ENCODE data around the gene DIAPH3. TPM values are rescaled to one million over a fixed set of nuclear protein-coding genes. Genes with fewer than 3 reads are reported as not detected.

The DIAPH3 gene
- total and polyA plus RNA-seq, 2 donors (not counting 1 experiment from before 2014, with no cell fraction given): 0.03 to 0.10 TPM

DNA sequence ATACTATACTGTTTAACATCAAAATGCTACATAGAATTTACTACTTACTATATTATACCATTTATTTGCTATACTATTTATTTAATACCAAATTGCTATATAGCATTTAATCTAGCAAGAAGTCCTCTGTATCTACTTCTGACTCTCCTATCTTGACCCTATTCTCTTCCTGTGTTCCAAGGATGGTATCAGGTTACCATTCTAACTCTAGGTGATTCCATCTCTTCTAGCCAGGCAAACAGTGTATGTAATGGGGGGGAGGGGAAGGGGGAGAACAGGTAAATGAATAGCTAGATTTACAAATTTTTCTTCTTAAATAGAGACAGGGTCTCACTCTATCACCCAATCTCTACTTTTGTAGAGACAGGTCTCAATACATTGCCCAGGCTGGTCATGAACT is 200.3 kb downstream of the DIAPH3 start:
- intact Hi-C loops (cut with micrococcal nuclease): no loop called here
- no peaks in the 10 kb centered on the region for H3K36me3 ChIP-seq (replicated peaks in 1 of 2; ENCODE audit: control extremely low read depth in 1 of 2, control insufficient read depth in 1 of 2, extremely low read depth in 1 of 2, insufficient read depth in 2 of 2, low read length in 1 of 2)
- Mint-ChIP-seq H3K4me3 (no peak overlapping the region), H3K27me3 (no peaks in the 10 kb centered on the region), H3K9me3 (ENCODE audit: insufficient read depth) (no peaks in the 10 kb centered on the region), H3K27ac (no peak overlapping the region), H3K4me1 (no peaks in the 10 kb centered on the region)
- ATAC-seq (ENCODE audit: low read depth): no peak
- no peak overlapping the region for H3K27ac ChIP-seq (ENCODE audit: low read length in 2 of 2)
- no peak for DNase-seq
- H3K4me2 ChIP-seq (replicated peaks; ENCODE audit: low read depth, low read length, poor library complexity, severe bottlenecking): no peak overlapping the region
- no peaks in the 10 kb centered on the region for H3K9me3 ChIP-seq (ENCODE audit: control extremely low read depth in 1 of 3, control insufficient read depth in 2 of 3, insufficient read depth in 1 of 3, low read length in 2 of 3)
- H3K4me1 ChIP-seq (ENCODE audit: control insufficient read depth in 2 of 2, insufficient read depth in 2 of 2, low read length in 2 of 2): no peaks in the 10 kb centered on the region
- no peaks in the 10 kb centered on the region for H3K79me2 ChIP-seq (ENCODE audit: control insufficient read depth, insufficient read depth, low read length)
- no peaks in the 10 kb centered on the region for H3K27me3 ChIP-seq (replicated peaks in 1 of 4; ENCODE audit: control extremely low read depth in 1 of 4, control insufficient read depth in 3 of 4, insufficient read depth in 4 of 4, low read length in 3 of 4)
- POLR2A ChIA-PET: no interaction called here
- no peak overlapping the region for H2AFZ ChIP-seq (ENCODE audit: insufficient read depth, low read depth, low read length, poor library complexity, severe bottlenecking)
- no peaks in the 10 kb centered on the region for H4K20me1 ChIP-seq (ENCODE audit: control insufficient read depth, insufficient read depth, low read length, poor library complexity, severe bottlenecking)
- H3K4me3 ChIP-seq (ENCODE audit: control extremely low read depth in 1 of 5, extremely low read depth in 1 of 5, insufficient read depth in 1 of 5, low read depth in 2 of 5, low read length in 4 of 5): no peak overlapping the region
- CTCF ChIA-PET: no interaction called here
- TF ChIP-seq CTCF (IDR thresholded peaks at IDR 0.05) (no peak), EZH2 (IDR thresholded peaks at IDR 0.05; ENCODE audit: borderline replicate concordance, insufficient read depth, low read depth, low read length, poor library complexity, severe bottlenecking) (no peak)
- H3K9ac ChIP-seq (ENCODE audit: low read length): no peak overlapping the region

DNA sequence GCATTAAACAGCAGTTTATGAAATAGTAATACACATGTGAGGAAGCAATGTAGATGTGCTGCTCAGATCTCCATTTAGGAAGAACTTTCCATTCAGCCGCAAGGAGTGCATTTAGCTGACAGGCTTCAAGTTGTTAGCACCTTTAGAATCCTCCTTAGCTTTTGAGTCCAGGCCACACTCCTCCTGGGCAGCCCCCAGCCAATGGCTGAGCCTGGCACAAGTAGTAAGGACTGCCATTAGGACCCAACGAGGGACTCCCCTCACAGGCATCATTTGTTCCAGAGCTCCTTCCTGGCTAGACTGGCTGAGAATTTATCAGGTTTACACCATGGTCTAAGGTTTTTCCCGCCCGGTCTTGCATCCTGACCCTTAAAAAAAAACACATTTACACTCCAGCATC is 201.4 kb downstream of the DIAPH3 start:
- ATAC-seq (ENCODE audit: low read depth) (no peak), DNase-seq (no peak)
- intact Hi-C loops (cut with micrococcal nuclease): no loop called here
- no peaks in the 10 kb centered on the region for H3K4me1 Mint-ChIP-seq
- TF ChIP-seq CTCF (IDR thresholded peaks at IDR 0.05) (no peak), EZH2 (IDR thresholded peaks at IDR 0.05; ENCODE audit: borderline replicate concordance, insufficient read depth, low read depth, low read length, poor library complexity, severe bottlenecking) (no peak)
- 100% methylated on average over 1 of the region's 4 CpGs for WGBS (ENCODE audit: insufficient coverage)
- no peaks in the 10 kb centered on the region for H3K9me3 Mint-ChIP-seq (ENCODE audit: insufficient read depth)
- Histone ChIP-seq H3K27me3 (replicated peaks in 1 of 4; ENCODE audit: control extremely low read depth in 1 of 4, control insufficient read depth in 3 of 4, insufficient read depth in 4 of 4, low read length in 3 of 4) (no peaks in the 10 kb centered on the region), H3K4me1 (ENCODE audit: control insufficient read depth in 2 of 2, insufficient read depth in 2 of 2, low read length in 2 of 2) (no peaks in the 10 kb centered on the region), H3K79me2 (ENCODE audit: control insufficient read depth, insufficient read depth, low read length) (no peaks in the 10 kb centered on the region), H3K4me3 (ENCODE audit: control extremely low read depth in 1 of 5, extremely low read depth in 1 of 5, insufficient read depth in 1 of 5, low read depth in 2 of 5, low read length in 4 of 5) (no peak overlapping the region), H3K36me3 (replicated peaks in 1 of 2; ENCODE audit: control extremely low read depth in 1 of 2, control insufficient read depth in 1 of 2, extremely low read depth in 1 of 2, insufficient read depth in 2 of 2, low read length in 1 of 2) (no peaks in the 10 kb centered on the region), H3K27ac (ENCODE audit: low read length in 2 of 2) (no peak overlapping the region), H3K9me3 (ENCODE audit: control extremely low read depth in 1 of 3, control insufficient read depth in 2 of 3, insufficient read depth in 1 of 3, low read length in 2 of 3) (no peaks in the 10 kb centered on the region), H2AFZ (ENCODE audit: insufficient read depth, low read depth, low read length, poor library complexity, severe bottlenecking) (no peak overlapping the region), H3K4me2 (replicated peaks; ENCODE audit: low read depth, low read length, poor library complexity, severe bottlenecking) (no peak overlapping the region), H3K9ac (ENCODE audit: low read length) (no peak overlapping the region), H4K20me1 (ENCODE audit: control insufficient read depth, insufficient read depth, low read length, poor library complexity, severe bottlenecking) (no peaks in the 10 kb centered on the region)
- H3K4me3 Mint-ChIP-seq: no peak overlapping the region
- CTCF ChIA-PET: no interaction called here
- POLR2A ChIA-PET: no interaction called here
- H3K27ac Mint-ChIP-seq: no peak overlapping the region
- H3K27me3 Mint-ChIP-seq: no peaks in the 10 kb centered on the region
